HG02840 (cell line): Measurements from ENCODE around the gene TMC8.

ENCODE experiments used
- ATAC-seq: cut with Tn5 transposase; IDR thresholded peaks from one replicate; pipeline ENCODE4 v1.9.1; 2021; ENCODE audit warnings: mild to moderate bottlenecking, moderate library complexity, moderate number of reproducible peaks; ENCODE audit not compliant: unreplicated experiment, low FRiP score

TMC8 gene

DNA sequence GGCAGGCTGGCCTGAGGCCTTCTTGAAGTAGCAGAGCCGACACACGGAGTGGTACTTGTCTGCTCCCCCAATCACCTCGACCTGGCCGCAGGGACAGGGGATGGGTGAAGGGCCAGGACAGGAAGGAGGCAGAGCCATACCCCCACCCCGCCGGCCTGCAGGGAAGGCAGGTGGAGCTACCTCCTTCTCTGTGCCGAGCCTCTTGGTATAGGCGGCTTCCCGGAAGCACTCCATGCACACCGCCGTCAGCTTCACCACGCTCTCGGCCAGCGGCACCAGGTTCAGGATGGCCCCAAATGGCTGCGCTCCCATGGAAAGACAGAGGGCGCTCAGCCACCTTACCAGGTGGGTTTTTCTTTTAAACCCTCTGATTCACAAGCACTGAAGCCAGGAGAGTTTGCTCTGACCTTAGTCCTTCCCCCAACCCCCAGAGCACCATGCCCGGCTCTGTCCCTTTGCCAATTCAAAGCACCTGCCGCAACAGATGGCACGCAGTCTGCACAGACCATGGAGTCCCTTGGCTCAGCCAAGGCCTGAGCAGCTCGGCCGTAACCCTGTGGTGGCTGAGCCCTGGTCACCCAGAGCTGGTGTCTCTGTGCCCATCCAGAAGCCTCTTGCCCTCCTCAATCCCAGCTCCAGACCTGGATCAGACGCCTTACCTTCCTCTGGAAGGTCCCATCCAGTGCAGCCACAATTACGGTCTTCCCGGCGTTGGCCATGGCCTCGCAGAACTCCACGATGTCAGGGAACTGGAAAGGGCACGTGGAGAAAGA, 44.5 kb downstream of the TMC8 start:
- no peak for ATAC-seq

- no peak for ATAC-seq
These were observed 45.0 kb downstream of the TMC8 start for GRCh38 chr17:78175643-78175981.

- ATAC-seq, result no peak
These were observed 46.0 kb downstream of the TMC8 start for GRCh38 chr17:78176548-78177025.

DNA sequence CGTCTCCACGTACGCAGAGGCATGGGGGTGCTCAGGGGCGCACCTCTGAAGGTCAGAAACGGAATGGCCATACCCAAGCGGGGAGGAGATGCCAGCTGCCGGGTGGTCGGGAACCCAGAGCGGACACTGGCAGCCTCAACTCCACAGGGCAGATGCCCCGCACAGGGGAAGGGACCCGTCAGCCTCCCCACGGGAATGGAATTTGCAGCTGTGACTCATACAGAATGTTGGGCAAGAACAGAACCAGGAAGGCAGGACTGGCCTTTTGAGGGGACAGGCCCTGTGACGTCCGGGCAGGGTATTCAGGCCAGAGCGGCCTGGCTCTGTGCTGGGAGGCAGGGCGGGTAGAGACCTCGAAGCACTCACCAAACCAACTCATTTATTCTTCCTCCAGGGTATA, 48.8 kb downstream of the TMC8 start:
- ATAC-seq, result no peak

DNA sequence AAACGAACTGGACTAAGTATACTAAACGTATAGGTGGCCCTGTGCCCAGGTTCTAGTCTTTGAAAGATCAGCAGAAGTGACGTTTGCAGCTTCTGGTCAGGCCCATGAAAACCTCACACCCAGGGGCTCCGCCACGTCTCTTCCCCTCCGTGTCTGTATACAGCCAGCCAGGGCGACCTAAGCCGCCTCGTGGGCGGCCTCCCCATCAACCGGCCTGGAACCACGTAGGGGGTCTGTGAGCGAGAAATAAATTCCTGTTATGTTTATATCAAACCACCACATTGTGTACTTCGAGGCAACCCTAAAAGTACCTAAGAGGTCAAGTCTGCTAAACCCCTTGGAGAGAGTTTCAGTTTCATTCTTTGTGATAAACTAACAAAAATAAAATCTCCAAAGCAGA, 49.5 kb downstream of the TMC8 start:
- ATAC-seq, result no peak

GRCh38 chr17:78180508-78180907, 49.9 kb downstream of the TMC8 start:
- ATAC-seq, result no peak

DNA sequence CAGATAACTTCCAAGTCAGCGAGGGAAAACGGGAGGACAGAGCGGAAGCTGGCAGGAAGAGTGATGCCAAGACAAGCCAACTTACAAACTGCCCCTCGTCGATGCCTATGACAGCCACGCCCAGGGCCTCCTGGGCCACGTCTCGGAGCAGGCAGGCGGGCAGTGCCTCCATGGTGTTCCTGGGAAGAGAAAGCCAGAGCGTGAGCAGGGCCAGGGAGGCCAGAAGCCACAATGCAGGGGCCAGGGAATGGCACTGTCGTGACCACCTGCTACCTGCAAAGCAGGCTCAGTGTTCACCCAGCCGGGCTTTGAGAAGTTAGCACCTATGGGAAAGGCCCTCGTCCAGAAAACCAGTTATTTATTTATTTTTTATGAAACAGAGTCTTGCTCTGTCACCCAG, 51.9 kb downstream of the TMC8 start:
- ATAC-seq, result no peak

DNA sequence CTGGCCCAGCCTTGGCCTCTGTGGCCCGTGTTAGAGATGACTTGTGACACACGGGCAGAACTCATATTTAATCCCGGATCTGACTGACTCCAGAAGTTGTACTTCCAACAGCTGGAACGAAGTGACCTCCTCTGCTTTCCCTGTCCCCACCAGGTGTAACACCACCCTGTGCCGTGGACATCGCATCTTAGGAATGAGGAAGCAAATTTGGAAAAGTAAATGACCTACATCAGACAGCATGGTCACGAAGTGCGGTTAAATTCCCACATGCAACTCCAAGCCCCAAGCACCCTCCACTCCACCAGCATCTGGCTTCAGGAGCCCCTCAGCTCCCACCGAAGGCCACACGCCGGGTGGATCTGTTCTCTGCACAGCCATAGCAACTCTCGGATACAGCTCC, 53.3 kb downstream of the TMC8 start:
- ATAC-seq, result no peak

GRCh38 chr17:78184351-78184750, 53.8 kb downstream of the TMC8 start:
- ATAC-seq, result no peak

- no peak for ATAC-seq
These were observed 54.3 kb downstream of the TMC8 start for GRCh38 chr17:78184868-78185267.

GRCh38 chr17:78185981-78186691, 55.6 kb downstream of the TMC8 start:
- no peak for ATAC-seq

DNA sequence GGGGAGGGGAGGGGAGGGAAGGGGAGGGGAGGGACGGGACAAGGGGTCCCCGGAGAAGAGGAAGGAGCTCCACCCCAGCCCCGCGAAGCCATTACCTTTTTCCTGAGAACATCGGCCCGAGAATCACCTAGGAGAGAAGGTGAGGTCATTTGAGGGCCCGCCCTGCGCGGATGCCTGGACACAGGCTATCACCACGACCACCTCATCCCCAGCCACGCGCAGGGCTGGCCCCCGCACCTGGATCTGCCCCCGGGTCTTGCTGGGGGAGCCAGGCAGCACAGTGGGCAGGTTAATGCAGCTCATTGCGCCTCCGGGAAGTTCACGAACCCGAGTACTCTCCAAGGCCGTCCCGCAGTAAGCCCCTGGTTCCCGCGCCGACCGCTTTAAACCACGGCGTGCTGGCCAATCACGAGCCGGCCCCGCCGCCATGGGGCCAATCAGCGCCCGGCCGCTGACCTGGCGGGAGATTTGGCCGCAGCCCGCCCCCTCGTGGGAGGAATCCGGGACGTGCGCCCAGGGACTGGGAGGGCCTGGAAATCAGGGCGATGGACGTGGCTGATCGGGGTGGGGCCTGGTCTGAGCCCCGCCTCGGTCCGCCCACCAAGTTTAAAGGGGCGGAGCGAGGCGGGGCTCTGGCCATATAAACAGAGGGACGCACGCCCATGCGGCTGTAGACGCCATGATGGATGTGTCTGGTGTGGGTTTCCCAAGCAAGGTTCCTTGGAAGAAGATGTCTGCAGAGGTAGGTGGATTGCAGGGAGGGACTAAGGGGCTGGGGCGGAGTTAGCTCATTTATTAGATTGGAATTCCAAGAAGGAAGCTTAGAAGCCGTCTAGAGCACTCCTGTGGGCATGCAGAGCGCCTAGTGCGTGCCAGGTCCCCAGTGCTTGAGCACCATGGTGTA, 56.4 kb downstream of the TMC8 start, which contains the start of the genes AFMID and TK1:
AFMID (plus strand) TSS at position 671 of the 904 bp plus-strand sequence; CDS start at position 680, 9 bp downstream.
TK1 (minus strand) TSS at position 361 of the 904 bp plus-strand sequence; CDS start at position 303, 58 bp downstream.
- ATAC-seq, result peak; percentile 89
